Measurements from ENCODE around the gene FEN1.
A peak's percentile ranks its signal among the peaks of the same experiment; 100 is the strongest.

Gene FEN1

GRCh38 chr11:61797263-61797944, 4.7 kb downstream of the FEN1 start:
- peak; percentile 66 to 68 for DNase-seq

GRCh38 chr11:61799665-61800284, 7.1 kb downstream of the FEN1 start:
- no peak for DNase-seq

- DNase-seq, result no peak
These were observed 7.9 kb downstream of the FEN1 start for GRCh38 chr11:61800331-61801281.

GRCh38 chr11:61802605-61803004, 9.9 kb downstream of the FEN1 start:
- DNase-seq, result no peak

- no peak for DNase-seq
These were observed 11.4 kb downstream of the FEN1 start for GRCh38 chr11:61803889-61804647.

GRCh38 chr11:61805146-61805545, 12.4 kb downstream of the FEN1 start:
- DNase-seq, result no peak

- DNase-seq, result no peak
These were observed 14.1 kb downstream of the FEN1 start for GRCh38 chr11:61806785-61807184.

GRCh38 chr11:61810671-61811175, 18.0 kb downstream of the FEN1 start:
- DNase-seq, result no peak

- no peak for DNase-seq
These were observed 19.1 kb downstream of the FEN1 start for GRCh38 chr11:61811831-61812230.

GRCh38 chr11:61812736-61813411, 20.2 kb downstream of the FEN1 start:
- DNase-seq, result no peak

GRCh38 chr11:61814247-61814957, 21.7 kb downstream of the FEN1 start:
- DNase-seq, result peak in 1 of 2 experiments; percentile 45

GRCh38 chr11:61814958-61815789, 22.5 kb downstream of the FEN1 start:
- peak; percentile 75 to 79 for DNase-seq

- DNase-seq, result peak; percentile 76 to 79
These were observed 23.4 kb downstream of the FEN1 start for GRCh38 chr11:61815790-61816735.

GRCh38 chr11:61816736-61817455, 24.2 kb downstream of the FEN1 start, which contains the start of gene FADS1:
FADS1 (minus strand) TSS chr11:61817003; CDS start chr11:61816929, 74 bp downstream.
- DNase-seq, result peak; percentile 87 to 90

- DNase-seq, result no peak
These were observed 24.9 kb downstream of the FEN1 start for GRCh38 chr11:61817471-61818202.

GRCh38 chr11:61820174-61820573, 27.5 kb downstream of the FEN1 start:
- no peak for DNase-seq

- no peak for DNase-seq
These were observed 34.3 kb downstream of the FEN1 start for GRCh38 chr11:61826930-61827570.

Data from activated T-cell treated with anti-CD3 and anti-CD28 coated beads, Interleukin-2, amount 50 U/mL, for 48 hours (primary cell).